HFF-Myc (cell line): ENCODE measurements around the gene LYL1.

Experiments used
- DNase-seq: peaks from one replicate; pipeline ENCODE4 v3.0.0-alpha.2; 2011; ENCODE audit warnings: low read depth; ENCODE audit errors: extremely low read depth
- H3K4me3 ChIP-seq: replicated peaks from 2 replicates; pipeline ENCODE4 v1.5.1; 2011; ENCODE audit warnings: low read depth, mild to moderate bottlenecking, control low read depth, low read length
- CTCF ChIP-seq: IDR thresholded peaks from 2 replicates; pipeline ENCODE4 v1.5.1; 2012; ENCODE audit warnings: mild to moderate bottlenecking, low read depth, low read length, control low read depth; ENCODE audit errors: missing control alignments

The LYL1 gene

GRCh38 chr19:13063461-13064091 lies 39.1 kb downstream of the LYL1 start:
- no peak for TF ChIP-seq CTCF
- DNase-seq = no peak
- H3K4me3 ChIP-seq = no peak overlapping the region

- no peak overlapping the region for H3K4me3 ChIP-seq
- DNase-seq = no peak
- TF ChIP-seq CTCF = no peak
Measured at GRCh38 chr19:13062317-13062716, 40.3 kb downstream of the LYL1 start.

- peak; percentile 97 for TF ChIP-seq CTCF
- no peak for DNase-seq
- H3K4me3 ChIP-seq = peak overlapping the region; percentile 14; the same call in 1 of the 2 replicates
Measured at GRCh38 chr19:13060964-13061927, 41.4 kb downstream of the LYL1 start.

- TF ChIP-seq CTCF = no peak
- DNase-seq = no peak
- no peak overlapping the region; the same call in 1 of the 2 replicates for H3K4me3 ChIP-seq
Measured at GRCh38 chr19:13060233-13060963, 42.3 kb downstream of the LYL1 start.

- DNase-seq = no peak
- TF ChIP-seq CTCF = no peak
Measured at GRCh38 chr19:13058951-13059660, 43.6 kb downstream of the LYL1 start.

GRCh38 chr19:13057744-13058143 lies 44.9 kb downstream of the LYL1 start:
- no peak for DNase-seq
- no peak overlapping the region for H3K4me3 ChIP-seq
- TF ChIP-seq CTCF = no peak

More at GRCh38 chr19:13058951-13059660, 43.6 kb downstream of the LYL1 start:
- no peak overlapping the region for H3K4me3 ChIP-seq
